GM12865 (cell line): Measurements from ENCODE around the gene NR1D1.

Experiments
- DNase-seq: peaks from one replicate; pipeline ENCODE4 v3.0.0; 2010; ENCODE audit warnings: low read depth
- H3K4me3 ChIP-seq: 2 replicates; pipeline ENCODE4 v1.5.1; 2011; ENCODE audit warnings: mild to moderate bottlenecking, low read depth, low read length, control low read depth
- TF ChIP-seq, protein P1 (sequence below): IDR thresholded peaks from 2 replicates; pipeline ENCODE4 v1.5.1; 2011; ENCODE audit warnings: low read length, control low read depth, low read depth, inconsistent platforms; ENCODE audit not compliant: insufficient read depth; ENCODE audit errors: missing control alignments

NR1D1 gene

DNA sequence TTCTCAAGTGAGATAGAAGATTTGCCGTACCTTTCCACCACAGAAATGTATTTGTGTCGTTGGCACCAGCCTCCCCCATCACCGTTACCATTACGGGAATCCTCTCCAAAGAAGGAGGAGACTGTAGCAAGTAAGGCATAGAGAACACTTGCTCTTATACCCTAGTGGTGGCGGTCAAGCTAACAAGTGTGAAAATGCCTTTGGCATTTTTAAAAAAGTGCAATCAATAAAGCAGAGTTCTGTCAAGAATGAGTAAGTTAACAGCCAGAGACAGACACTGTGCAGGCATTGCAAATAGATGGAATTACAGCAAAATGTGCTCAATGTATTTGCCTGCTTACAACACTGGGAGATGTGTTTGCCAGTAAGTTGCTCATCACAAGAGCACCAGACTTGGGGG, 29.1 kb upstream of the NR1D1 start:
- H3K4me3 ChIP-seq: no peak overlapping the region
- no peak for DNase-seq
- TF ChIP-seq, protein P1, sequence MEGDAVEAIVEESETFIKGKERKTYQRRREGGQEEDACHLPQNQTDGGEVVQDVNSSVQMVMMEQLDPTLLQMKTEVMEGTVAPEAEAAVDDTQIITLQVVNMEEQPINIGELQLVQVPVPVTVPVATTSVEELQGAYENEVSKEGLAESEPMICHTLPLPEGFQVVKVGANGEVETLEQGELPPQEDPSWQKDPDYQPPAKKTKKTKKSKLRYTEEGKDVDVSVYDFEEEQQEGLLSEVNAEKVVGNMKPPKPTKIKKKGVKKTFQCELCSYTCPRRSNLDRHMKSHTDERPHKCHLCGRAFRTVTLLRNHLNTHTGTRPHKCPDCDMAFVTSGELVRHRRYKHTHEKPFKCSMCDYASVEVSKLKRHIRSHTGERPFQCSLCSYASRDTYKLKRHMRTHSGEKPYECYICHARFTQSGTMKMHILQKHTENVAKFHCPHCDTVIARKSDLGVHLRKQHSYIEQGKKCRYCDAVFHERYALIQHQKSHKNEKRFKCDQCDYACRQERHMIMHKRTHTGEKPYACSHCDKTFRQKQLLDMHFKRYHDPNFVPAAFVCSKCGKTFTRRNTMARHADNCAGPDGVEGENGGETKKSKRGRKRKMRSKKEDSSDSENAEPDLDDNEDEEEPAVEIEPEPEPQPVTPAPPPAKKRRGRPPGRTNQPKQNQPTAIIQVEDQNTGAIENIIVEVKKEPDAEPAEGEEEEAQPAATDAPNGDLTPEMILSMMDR: no peak

DNA sequence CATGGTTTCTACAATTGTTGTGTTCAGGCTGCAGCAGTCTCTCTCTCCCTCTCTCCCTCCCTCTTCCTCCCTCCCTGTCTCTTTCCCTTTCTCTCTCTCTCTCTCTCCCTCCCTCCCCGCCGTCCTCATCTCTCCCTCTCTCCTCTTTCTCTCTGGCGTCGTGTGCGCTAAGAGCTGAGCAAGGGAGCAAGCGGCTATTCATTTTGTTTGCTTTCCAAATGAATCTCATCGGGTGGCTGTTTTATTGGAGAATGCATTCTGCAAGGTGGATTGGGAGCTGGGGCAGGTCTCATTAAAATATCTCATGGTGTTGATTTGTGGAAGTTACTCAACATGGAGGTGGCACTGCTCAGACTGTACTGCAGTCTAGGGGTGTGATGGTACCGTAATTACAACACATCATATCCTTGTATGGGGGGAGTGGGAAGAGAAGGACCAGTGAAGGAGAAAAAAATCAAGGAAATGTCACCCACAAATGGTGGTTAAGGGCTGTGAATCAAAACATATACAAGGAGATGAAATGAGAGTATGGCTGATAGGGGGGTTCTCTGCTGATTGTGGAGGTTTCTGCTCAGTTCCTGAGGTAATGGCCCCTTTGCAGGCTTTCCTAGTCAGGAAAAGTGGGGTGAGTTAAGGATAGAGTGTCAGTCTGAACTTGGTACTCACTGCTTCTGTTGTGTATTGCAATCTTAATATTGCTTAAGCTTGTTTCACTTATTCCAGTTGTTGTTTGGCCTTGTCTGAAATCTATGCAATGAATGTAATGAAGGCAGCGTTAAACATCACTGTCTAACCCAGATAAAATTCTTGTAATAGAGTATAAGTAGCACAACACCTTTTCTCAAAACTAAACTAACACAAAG, 24.1 kb upstream of the NR1D1 start:
- H3K4me3 ChIP-seq: peak overlapping the region; percentile 69
- TF ChIP-seq, protein P1: no peak
- DNase-seq: no peak

DNA sequence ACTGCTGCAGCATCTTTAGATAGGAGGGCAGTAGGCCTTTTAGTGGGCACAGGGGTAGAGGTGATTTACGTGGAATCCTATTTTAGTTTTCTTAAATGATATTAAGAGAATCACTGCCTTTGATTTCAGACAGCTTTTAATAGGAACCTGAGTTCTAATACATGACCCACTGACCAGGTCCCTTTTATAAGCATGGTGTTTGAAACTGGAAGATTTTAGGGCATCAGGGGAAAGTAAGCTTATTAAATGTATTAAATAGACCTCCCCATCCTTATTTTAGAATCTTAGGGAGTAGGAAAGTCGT, 23.4 kb upstream of the NR1D1 start:
- DNase-seq: no peak
- TF ChIP-seq, protein P1: no peak
- H3K4me3 ChIP-seq: peak overlapping the region; percentile 69

DNA sequence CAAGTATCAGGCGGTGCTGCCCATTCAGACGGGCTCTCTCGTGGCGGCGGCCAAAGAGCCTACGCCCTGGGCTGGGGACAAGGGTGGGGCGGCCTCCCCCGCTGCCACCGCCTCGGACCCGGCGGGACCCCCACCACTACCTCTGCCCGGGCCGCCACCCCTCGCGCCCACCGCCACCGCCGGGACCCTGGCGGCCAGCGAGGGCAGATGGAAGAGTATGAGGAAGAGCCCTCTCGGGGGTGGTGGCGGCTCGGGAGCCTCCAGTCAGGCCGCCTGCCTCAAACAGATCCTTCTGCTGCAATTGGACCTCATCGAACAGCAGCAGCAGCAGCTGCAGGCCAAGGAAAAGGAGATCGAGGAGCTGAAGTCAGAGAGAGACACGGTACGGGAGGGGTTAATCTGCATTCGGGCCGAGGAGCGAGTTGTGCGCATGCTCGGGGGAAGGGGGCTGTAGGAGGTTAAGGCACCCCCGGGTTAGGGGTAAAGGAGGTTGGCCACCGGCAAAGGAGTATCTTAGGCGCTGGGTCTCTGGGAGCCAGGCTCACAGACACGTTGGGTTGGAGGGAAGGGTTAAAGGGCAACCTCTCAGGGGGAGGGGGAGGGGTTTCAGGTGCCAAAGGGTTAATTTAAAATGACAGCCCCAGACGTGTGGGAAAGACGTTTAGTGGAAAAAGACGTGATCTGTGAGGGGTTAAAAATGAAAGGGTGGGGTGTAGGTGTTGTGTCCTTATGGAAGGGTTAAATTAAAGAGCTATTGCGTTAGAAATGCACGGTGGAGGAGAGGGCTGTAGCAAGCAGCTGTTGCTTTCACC, 22.8 kb upstream of the NR1D1 start:
- DNase-seq: peak; percentile 64
- TF ChIP-seq, protein P1: no peak
- peak overlapping the region; percentile 69 for H3K4me3 ChIP-seq

DNA sequence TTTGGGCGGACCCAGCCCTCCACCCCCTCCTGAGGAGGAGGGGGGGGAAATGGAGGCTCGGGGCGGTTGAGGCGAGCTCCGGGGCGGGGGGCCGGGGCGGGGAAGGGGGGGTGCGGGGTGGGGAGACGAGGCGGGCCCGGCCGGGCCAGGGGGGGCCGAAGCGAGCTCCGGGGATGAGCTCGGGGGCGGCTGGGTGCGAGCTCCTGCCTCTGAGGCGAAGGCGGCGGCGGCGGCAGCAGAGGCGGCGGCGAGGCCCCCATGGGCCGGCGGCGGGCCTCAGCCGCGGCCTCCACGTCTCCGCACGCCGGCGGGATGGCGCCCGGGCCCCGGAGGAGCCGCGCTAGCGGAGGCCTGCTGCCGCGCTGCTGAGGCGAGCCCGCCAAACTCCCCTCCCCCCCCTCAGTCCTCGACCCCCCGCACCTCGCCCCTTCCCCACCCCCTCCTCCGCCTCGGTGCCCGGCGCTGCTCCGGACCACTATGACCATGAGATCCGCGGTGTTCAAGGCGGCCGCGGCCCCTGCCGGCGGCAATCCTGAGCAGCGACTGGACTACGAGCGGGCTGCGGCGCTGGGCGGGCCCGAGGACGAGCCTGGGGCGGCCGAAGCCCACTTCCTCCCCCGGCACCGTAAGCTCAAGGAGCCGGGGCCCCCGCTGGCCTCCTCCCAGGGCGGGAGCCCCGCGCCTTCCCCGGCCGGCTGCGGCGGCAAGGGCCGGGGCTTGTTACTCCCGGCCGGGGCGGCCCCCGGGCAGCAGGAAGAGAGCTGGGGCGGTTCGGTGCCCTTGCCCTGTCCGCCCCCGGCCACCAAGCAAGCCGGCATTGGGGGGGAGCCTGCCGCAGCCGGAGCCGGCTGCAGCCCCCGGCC, 22.0 kb upstream of the NR1D1 start:
- peak; percentile 74 for DNase-seq
- peak overlapping the region; percentile 69 for H3K4me3 ChIP-seq
- TF ChIP-seq, protein P1: no peak
